ENCODE measurements around the gene GPR61.

DNA sequence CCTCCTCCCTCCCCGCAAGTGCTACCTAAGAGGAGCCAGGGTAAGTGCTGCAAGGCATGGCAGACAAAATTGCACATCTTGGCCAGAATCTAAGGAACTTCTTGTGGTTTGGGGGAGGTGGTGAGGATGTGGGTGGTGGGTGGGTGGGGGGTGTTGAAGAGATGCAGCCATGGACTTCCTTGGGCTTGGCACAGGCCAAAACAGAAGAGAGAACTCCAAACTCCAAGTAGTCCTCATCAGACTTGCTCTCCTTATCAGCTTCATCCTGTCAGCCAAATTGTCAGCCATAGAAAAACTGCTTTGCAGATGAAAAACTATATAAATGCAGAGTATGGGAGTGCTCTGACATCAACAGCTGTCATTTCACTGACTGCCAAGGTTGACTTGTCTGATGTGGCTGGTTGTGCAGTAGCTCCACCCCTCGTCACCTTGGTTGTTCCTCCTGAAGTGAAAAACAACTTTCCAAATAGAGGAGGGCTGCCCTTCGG is 37.3 kb upstream of the GPR61 start:
- TF ChIP-seq FOXM1 (IDR thresholded peaks at IDR 0.05; ENCODE audit: borderline replicate concordance) (no peak), SUZ12 (IDR thresholded peaks at IDR 0.05) (no peak), ELF4 (IDR thresholded peaks at IDR 0.05) (no peak), FOXK2 (IDR thresholded peaks at IDR 0.05) (no peak), BHLHE40 (IDR thresholded peaks at IDR 0.05; ENCODE audit: borderline replicate concordance) (no peak)
